SHP77 treated with DMSO at 0.1 percent for 48 hours (cell line): ENCODE results near the gene NRIP1.

Experiments used
- DNase-seq: peaks from one replicate; lab custom pipeline; 2025; lab: John Stamatoyannopoulos, UW

Gene NRIP1

DNA sequence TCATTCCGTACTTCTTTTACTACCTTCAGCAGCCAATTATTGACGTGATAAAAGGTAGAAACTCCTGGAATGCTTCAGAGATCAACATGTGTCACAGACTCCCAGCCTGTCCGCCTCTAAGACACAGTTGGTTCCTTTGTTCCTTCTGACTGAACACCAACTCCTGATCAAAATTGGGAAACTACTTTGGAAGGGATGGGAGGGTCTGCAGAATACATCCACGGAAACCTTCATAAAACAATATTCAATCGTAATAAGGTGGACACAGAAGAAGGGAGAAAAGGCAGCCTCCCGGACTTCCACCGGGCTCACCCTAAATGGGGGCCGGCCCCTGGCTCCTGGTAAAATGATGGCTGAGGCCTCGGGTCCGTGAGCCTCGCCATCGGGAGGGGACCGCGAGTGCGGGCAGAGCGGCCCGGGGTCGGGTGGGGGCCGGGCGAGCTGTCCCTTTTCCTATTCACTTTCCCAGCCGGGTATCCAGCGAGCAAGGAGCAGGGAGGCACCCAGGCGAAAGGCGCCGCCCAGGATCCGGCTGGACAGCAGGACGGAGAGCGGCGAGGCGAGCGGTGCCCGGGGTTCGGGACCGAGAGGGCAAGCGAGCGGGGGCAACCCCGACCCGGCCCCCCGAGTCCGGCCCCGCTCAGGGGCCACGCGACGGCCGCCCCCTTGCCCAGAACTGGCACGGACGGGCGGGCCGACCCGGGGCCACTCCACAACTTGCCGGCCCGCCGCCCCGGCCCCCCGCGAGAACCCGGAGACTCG, 805 bp downstream of the NRIP1 start:
- DNase-seq, result no peak

DNA sequence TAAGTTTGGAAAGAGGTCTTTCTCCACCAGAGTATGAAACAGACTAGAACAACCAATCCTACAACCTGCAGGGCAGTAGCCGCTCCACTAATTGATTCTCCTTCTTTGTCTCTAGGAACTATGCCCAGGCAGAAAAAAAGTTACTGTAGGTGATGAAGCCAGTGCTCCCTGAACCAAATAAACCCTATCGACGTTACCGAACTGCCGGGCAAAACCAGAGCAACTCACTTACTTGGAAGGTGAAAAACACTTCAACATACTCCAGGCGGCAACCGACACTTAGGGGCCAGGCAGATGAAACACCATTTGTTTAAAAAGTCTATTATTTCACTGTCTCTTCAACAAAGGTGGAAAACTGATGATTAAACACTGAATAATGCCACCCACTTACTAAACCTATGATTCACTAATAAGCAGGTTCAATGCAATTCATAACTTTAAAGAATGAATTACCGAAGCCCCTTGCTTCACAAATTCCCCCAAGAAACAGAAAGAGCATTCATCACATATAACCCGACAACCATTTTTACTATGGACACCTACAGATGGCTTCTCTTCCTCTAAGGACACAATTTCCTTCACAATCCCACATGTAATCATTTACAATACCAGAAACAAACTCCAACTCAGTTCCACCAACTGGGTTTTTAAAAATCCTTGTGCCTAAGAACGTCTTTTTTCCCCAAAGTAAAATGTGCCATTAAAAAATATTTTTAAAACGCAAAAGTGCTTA, 1.6 kb downstream of the NRIP1 start:
- no peak for DNase-seq

DNA sequence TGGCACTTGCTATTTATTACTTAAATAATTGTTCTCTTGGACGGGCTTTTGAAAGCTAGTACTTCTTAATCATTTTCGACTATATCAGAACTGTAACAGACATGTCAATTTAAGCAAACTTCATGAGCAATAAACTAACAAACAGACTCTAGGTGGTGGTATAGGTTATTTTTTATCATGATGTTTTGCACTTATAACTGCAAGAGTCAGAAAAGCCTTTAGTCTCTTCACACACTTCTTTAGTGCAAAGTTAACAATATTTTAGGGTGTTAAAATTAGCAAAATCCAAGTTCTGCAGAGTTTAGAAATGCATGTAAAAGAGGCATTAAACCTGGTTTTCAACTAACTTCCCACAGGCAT, 2.2 kb downstream of the NRIP1 start:
- DNase-seq, result no peak

DNA sequence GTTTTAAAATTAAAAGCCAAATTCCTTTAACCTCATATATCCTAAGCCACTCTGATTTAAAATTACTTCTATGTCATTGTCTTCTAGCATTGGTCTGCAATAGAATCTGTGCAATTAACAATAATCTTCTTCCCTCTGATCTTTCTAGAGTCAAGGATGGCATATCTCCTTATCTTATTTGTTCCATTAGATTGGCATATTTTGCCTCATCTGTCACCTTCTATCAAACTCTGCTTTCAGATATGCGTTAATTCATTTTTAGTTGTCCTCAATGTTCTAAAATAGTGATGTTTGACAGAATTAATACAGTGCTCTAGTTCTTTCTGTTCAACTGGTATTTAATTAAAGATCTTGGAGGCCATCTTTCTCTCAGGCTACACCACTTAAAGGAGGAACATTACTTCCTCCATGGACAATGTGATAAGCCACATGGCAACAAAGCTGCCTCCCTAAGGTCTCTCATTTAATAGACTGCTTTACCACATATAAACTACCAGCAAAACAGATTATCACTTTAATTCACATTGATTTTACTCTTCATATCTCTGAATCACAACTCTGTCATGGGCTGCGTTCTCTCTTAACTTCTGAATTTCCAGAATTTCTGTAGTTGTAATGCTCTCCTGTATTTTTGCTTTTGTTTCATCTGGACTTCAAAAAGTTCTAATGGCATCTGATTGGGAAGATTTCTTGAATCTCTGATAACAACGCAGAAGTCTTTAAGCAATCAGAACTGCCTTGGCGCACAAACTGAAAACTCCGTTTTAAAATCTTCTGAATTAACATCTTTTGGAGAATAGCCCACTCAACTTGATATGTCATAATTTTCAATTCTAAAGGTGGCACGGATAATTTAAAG, 2.8 kb downstream of the NRIP1 start:
- DNase-seq, result no peak

- DNase-seq, result no peak
Observed at GRCh38 chr21:15061279-15061678, 3.5 kb downstream of the NRIP1 start.

GRCh38 chr21:15060543-15061175, 4.1 kb downstream of the NRIP1 start:
- DNase-seq, result no peak

GRCh38 chr21:15059397-15059796, 5.4 kb downstream of the NRIP1 start:
- DNase-seq, result no peak

GRCh38 chr21:15058854-15059263, 5.9 kb downstream of the NRIP1 start:
- DNase-seq, result no peak

- no peak for DNase-seq
Observed at GRCh38 chr21:15057285-15057684, 7.5 kb downstream of the NRIP1 start.

DNA sequence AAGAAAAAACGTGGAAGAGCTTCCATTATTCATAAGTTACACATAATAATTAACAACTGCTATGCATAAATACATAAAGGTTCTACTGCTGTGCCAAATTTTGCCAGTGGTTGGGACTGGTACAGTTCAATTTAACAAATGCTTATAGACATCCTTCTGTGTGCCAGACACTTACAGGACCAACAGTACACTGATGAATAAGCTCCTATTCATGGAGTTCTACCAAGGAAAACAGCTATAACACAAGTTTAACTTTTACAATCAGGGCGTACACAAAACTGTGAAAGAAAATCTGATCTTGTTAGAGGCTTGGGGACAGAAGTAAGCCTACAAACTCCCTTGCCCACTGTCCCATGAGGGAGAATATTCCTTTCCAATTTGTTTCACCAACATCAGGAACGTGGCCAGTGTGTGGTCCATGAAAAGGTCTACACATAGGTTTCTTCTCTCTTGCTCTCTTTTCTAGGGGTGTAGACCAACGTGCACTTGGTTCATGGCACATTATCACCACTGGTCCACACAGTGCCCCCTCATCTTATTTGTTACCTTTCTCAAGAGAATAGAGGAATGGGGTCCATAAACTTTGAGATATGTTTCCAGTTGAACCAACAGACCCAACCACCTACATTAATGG, 10.1 kb downstream of the NRIP1 start:
- DNase-seq, result no peak

DNA sequence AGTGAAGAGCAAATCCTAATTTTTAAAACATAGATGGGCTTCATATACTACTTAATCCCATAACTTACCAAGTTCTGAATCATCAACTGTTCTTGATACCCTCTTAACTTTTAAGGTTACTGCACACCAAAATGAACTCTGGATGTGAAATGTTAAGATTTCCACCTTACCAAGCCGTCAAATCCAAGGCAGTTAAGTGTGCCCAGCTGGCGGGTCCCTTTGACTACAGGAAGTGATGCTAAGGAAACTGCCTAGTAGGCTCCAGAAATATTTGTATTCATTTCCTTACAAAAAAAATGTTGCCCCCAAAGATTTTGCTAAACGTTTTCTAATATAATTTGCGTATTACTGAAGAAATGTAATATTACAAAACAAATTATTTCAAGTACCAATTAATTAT, 10.7 kb downstream of the NRIP1 start:
- DNase-seq, result no peak

- no peak for DNase-seq
Observed at GRCh38 chr21:15053500-15053899, 11.3 kb downstream of the NRIP1 start.

GRCh38 chr21:15052459-15052763, 12.4 kb downstream of the NRIP1 start:
- DNase-seq, result no peak

DNA sequence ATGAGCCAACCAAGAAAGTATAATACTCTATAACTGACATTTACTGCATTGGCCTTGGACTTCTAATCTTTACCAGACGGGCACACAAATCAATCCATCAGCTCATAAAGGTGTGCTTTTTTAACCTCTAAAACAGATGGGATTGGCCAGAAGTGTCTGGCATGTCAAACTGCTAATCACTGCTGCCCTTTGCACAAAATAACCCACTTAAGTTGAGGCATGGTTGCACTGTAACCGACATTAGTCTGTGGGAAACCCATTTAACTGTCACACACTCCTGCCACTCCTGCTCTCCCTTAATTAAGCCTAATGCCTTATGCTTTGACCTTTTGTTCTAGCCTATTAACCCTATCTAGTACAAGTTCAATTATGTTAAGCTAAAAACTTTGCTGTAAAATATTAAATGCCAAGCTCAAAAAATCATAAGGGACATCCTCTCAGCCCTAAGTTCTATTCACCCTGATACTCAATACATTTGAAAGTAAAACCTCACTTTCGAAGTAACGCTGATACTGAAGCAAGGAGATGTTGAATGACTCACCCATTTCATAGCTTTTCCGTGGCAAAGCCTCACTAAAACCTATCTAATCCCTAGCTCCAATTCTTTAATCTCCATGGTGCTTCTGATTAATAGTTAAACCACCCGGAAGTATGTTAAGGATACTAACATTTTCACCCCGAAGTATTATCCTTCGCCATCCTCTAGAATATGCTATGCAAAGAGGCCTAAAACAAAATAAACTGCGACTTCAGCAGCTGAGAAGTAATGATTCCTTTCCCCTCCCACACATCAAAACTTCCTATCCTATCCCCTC, 12.9 kb downstream of the NRIP1 start:
- DNase-seq, result no peak

- no peak for DNase-seq
Observed at GRCh38 chr21:15050568-15051377, 14.0 kb downstream of the NRIP1 start.

- DNase-seq, result no peak
Observed at GRCh38 chr21:15045017-15045416, 19.8 kb downstream of the NRIP1 start.

GRCh38 chr21:15042531-15042930, 22.3 kb downstream of the NRIP1 start:
- DNase-seq, result no peak

DNA sequence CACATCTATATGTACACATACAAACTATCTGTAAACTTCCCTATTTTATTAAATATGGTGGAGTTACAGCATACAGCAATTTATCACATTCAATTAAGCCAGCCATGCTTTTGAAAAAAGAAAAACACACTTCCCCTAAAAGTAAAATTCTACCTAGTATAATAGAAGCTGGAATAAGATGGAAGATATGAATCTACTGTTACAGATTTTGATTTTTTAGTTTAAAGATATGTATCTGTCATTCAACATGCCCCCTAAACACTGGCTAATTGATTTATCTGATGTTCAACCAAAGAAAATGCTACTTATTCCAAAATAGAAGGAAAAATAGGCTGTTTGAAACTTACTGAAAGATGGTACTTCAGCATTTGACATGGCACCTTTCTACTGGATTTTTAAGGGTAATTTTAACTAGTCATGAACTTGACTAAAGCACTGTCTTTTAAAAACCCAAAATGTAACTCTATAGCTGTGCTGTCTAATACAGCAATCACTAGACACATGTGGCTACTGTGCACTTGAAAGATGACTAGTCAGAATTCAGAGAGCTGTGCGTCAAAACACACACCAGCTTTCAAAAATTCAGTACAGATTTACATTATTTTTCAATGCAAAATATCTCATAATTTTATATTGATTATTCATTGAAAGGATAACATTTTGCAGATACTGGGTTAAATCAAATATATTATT, 25.0 kb downstream of the NRIP1 start:
- no peak for DNase-seq

- no peak for DNase-seq
Observed at GRCh38 chr21:15037900-15038293, 26.9 kb downstream of the NRIP1 start.
